ENCODE measurements around the gene NTM.

NTM gene

GRCh38 chr11:131370090-131370751 lies at the start of gene NTM:
NTM (plus strand) TSS chr11:131370615.
- no peak for DNase-seq (ENCODE audit: insufficient read length, low spot score)
- no peak for TF ChIP-seq CTCF (IDR thresholded peaks at IDR 0.05; ENCODE audit: insufficient read depth, missing control alignments)
- no peak for FAIRE-seq

- TF ChIP-seq CTCF (IDR thresholded peaks at IDR 0.05; ENCODE audit: insufficient read depth, missing control alignments): no peak
- FAIRE-seq (no peak), DNase-seq (ENCODE audit: insufficient read length, low spot score) (no peak)
Observed at GRCh38 chr11:131324921-131325570, 45.4 kb upstream of the NTM start.

GRCh38 chr11:131326829-131327228 lies 43.6 kb upstream of the NTM start:
- no peak for TF ChIP-seq CTCF (IDR thresholded peaks at IDR 0.05; ENCODE audit: insufficient read depth, missing control alignments)
- no peak for DNase-seq (ENCODE audit: insufficient read length, low spot score)
- no peak for FAIRE-seq

- DNase-seq (ENCODE audit: insufficient read length, low spot score): no peak
- no peak for FAIRE-seq
- no peak for TF ChIP-seq CTCF (IDR thresholded peaks at IDR 0.05; ENCODE audit: insufficient read depth, missing control alignments)
Observed at GRCh38 chr11:131327421-131327820, 43.0 kb upstream of the NTM start.

GRCh38 chr11:131328843-131329242 lies 41.6 kb upstream of the NTM start:
- DNase-seq (ENCODE audit: insufficient read length, low spot score) (no peak), FAIRE-seq (no peak)
- TF ChIP-seq CTCF (IDR thresholded peaks at IDR 0.05; ENCODE audit: insufficient read depth, missing control alignments): no peak

GRCh38 chr11:131331010-131331409 lies 39.4 kb upstream of the NTM start:
- TF ChIP-seq CTCF (IDR thresholded peaks at IDR 0.05; ENCODE audit: insufficient read depth, missing control alignments): no peak
- FAIRE-seq (no peak), DNase-seq (ENCODE audit: insufficient read length, low spot score) (no peak)

- FAIRE-seq (no peak), DNase-seq (ENCODE audit: insufficient read length, low spot score) (no peak)
- TF ChIP-seq CTCF (IDR thresholded peaks at IDR 0.05; ENCODE audit: insufficient read depth, missing control alignments): no peak
Observed at GRCh38 chr11:131331546-131331945, 38.9 kb upstream of the NTM start.
